ENCODE results near the gene ADGRL2. TPM values are rescaled to one million over a fixed set of nuclear protein-coding genes. Genes with fewer than 3 reads are reported as not detected.
A peak's percentile ranks its signal among the peaks of the same experiment; 100 is the strongest.

The ADGRL2 gene
- total and polyA plus RNA-seq, 2 experiments from 2014 or later, result 38.2 to 90.3 TPM

DNA sequence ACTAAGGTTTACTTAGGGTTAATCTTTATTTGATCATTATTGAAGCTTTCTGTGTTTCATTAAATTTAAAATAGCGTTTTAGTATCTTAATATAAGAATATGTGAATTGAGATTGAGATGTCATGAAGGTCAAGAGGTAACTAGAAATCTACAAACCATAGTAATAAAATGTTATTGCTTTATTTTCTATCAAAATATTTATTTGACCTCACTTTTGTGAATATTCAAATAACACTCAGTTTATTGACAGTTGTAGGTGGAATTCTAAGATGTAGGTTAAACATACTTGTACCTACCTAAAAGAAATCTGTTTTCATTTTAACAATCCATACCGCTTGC is 5.7 kb downstream of the ADGRL2 start:
- Histone ChIP-seq H3K27ac (ENCODE audit: low read depth) (no peak overlapping the region), H3K4me2 (peak overlapping the region; percentile 84), H3K9me2 (ENCODE audit: insufficient read depth) (no peaks in the 10 kb centered on the region), H4K20me1 (replicated peaks; ENCODE audit: insufficient read depth) (peaks cover 3% of the 10 kb centered on the region), H3K36me3 (ENCODE audit: insufficient read depth) (no peaks in the 10 kb centered on the region), H3K27me3 (ENCODE audit: insufficient read depth) (no peaks in the 10 kb centered on the region), H3K4me1 (ENCODE audit: insufficient read depth) (peaks cover 69% of the 10 kb centered on the region), H2AFZ (no peak overlapping the region), H3K4me3 (peak overlapping the region; percentile 80; the same call in 1 of the 2 replicates), H3K79me2 (replicated peaks; ENCODE audit: insufficient read depth) (peaks cover 93% of the 10 kb centered on the region), H3F3A (replicated peaks; ENCODE audit: low read depth) (no peaks in the 10 kb centered on the region)
- Mint-ChIP-seq H3K9me3 (no peaks in the 10 kb centered on the region), H3K27me3 (ENCODE audit: insufficient read depth, low read depth, poor library complexity) (no peaks in the 10 kb centered on the region), H3K4me3 (peak overlapping the region; percentile 62; the same call in 1 of the 3 replicates), H3K36me3 (ENCODE audit: low read depth) (no peaks in the 10 kb centered on the region; the same call in 2 of the 3 replicates), H3K4me1 (peaks cover 61% of the 10 kb centered on the region), H3K27ac (no peak overlapping the region)
- no peak for ATAC-seq
- TF ChIP-seq, protein P1, sequence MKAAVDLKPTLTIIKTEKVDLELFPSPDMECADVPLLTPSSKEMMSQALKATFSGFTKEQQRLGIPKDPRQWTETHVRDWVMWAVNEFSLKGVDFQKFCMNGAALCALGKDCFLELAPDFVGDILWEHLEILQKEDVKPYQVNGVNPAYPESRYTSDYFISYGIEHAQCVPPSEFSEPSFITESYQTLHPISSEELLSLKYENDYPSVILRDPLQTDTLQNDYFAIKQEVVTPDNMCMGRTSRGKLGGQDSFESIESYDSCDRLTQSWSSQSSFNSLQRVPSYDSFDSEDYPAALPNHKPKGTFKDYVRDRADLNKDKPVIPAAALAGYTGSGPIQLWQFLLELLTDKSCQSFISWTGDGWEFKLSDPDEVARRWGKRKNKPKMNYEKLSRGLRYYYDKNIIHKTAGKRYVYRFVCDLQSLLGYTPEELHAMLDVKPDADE (IDR thresholded peaks at IDR 0.05), result no peak
- no peak for TF ChIP-seq EZH2 (IDR thresholded peaks at IDR 0.05; ENCODE audit: low read depth, unreplicated experiment)
- TF ChIP-seq NANOG (IDR thresholded peaks at IDR 0.05; ENCODE audit: borderline replicate concordance), result no peak
- TF ChIP-seq, protein P2, sequence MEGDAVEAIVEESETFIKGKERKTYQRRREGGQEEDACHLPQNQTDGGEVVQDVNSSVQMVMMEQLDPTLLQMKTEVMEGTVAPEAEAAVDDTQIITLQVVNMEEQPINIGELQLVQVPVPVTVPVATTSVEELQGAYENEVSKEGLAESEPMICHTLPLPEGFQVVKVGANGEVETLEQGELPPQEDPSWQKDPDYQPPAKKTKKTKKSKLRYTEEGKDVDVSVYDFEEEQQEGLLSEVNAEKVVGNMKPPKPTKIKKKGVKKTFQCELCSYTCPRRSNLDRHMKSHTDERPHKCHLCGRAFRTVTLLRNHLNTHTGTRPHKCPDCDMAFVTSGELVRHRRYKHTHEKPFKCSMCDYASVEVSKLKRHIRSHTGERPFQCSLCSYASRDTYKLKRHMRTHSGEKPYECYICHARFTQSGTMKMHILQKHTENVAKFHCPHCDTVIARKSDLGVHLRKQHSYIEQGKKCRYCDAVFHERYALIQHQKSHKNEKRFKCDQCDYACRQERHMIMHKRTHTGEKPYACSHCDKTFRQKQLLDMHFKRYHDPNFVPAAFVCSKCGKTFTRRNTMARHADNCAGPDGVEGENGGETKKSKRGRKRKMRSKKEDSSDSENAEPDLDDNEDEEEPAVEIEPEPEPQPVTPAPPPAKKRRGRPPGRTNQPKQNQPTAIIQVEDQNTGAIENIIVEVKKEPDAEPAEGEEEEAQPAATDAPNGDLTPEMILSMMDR (conservative IDR thresholded peaks at IDR 0.05; ENCODE audit: low read depth in 2 of 2), result no peak
- no peak for TF ChIP-seq JUNB (IDR thresholded peaks at IDR 0.05; ENCODE audit: unreplicated experiment)
- TF ChIP-seq EZH2phosphoT487 (IDR thresholded peaks at IDR 0.05; ENCODE audit: unreplicated experiment), result no peak
- TF ChIP-seq, protein P3, sequence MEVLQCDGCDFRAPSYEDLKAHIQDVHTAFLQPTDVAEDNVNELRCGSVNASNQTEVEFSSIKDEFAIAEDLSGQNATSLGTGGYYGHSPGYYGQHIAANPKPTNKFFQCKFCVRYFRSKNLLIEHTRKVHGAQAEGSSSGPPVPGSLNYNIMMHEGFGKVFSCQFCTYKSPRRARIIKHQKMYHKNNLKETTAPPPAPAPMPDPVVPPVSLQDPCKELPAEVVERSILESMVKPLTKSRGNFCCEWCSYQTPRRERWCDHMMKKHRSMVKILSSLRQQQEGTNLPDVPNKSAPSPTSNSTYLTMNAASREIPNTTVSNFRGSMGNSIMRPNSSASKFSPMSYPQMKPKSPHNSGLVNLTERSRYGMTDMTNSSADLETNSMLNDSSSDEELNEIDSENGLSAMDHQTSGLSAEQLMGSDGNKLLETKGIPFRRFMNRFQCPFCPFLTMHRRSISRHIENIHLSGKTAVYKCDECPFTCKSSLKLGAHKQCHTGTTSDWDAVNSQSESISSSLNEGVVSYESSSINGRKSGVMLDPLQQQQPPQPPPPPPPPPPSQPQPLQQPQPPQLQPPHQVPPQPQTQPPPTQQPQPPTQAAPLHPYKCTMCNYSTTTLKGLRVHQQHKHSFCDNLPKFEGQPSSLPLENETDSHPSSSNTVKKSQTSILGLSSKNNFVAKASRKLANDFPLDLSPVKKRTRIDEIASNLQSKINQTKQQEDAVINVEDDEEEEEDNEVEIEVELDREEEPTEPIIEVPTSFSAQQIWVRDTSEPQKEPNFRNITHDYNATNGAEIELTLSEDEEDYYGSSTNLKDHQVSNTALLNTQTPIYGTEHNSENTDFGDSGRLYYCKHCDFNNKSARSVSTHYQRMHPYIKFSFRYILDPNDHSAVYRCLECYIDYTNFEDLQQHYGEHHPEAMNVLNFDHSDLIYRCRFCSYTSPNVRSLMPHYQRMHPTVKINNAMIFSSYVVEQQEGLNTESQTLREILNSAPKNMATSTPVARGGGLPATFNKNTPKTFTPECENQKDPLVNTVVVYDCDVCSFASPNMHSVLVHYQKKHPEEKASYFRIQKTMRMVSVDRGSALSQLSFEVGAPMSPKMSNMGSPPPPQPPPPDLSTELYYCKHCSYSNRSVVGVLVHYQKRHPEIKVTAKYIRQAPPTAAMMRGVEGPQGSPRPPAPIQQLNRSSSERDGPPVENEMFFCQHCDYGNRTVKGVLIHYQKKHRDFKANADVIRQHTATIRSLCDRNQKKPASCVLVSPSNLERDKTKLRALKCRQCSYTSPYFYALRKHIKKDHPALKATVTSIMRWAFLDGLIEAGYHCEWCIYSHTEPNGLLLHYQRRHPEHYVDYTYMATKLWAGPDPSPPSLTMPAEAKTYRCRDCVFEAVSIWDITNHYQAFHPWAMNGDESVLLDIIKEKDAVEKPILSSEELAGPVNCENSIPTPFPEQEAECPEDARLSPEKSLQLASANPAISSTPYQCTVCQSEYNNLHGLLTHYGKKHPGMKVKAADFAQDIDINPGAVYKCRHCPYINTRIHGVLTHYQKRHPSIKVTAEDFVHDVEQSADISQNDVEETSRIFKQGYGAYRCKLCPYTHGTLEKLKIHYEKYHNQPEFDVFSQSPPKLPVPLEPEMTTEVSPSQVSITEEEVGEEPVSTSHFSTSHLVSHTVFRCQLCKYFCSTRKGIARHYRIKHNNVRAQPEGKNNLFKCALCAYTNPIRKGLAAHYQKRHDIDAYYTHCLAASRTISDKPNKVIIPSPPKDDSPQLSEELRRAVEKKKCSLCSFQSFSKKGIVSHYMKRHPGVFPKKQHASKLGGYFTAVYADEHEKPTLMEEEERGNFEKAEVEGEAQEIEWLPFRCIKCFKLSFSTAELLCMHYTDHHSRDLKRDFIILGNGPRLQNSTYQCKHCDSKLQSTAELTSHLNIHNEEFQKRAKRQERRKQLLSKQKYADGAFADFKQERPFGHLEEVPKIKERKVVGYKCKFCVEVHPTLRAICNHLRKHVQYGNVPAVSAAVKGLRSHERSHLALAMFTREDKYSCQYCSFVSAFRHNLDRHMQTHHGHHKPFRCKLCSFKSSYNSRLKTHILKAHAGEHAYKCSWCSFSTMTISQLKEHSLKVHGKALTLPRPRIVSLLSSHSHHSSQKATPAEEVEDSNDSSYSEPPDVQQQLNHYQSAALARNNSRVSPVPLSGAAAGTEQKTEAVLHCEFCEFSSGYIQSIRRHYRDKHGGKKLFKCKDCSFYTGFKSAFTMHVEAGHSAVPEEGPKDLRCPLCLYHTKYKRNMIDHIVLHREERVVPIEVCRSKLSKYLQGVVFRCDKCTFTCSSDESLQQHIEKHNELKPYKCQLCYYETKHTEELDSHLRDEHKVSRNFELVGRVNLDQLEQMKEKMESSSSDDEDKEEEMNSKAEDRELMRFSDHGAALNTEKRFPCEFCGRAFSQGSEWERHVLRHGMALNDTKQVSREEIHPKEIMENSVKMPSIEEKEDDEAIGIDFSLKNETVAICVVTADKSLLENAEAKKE (CRISPR knock-in tag; IDR thresholded peaks at IDR 0.05), result no peak
- TF ChIP-seq CREB1 (CRISPR knock-in tag; IDR thresholded peaks at IDR 0.05; ENCODE audit: low read depth), result no peak
- no peak for DNase-seq (ENCODE audit: low spot score)
